Lower lobe of right lung (tissue), 2 donors: Measurements from ENCODE around the gene ATP13A4. TPM values are rescaled to one million over a fixed set of nuclear protein-coding genes. Genes with fewer than 3 reads are reported as not detected.

ENCODE experiments used
- ATAC-seq, 2 donors: fragments of 200-7000 bp; cut with Tn5 transposase; one replicate each; pipeline ENCODE4 v1.9.1; 2020 to 2022; ENCODE audit warnings: mild to moderate bottlenecking in 2 of 2, moderate library complexity in 2 of 2
- DNase-seq: peaks from one replicate; pipeline ENCODE4 v3.0.0-alpha.2; 2020
- H3K27ac ChIP-seq: fragments of 200-600 bp; one replicate; pipeline ENCODE4 v1.8.0; 2022
- H3K27me3 ChIP-seq: fragments of 200-600 bp; one replicate; pipeline ENCODE4 v1.8.0; 2022; ENCODE audit warnings: low read depth
- H3K36me3 ChIP-seq: fragments of 200-600 bp; one replicate; pipeline ENCODE4 v1.8.0; 2022; ENCODE audit warnings: mild to moderate bottlenecking
- H3K4me1 ChIP-seq: fragments of 200-600 bp; one replicate; pipeline ENCODE4 v1.8.0; 2022
- H3K4me3 ChIP-seq: fragments of 200-600 bp; one replicate; pipeline ENCODE4 v1.8.0; 2022; ENCODE audit warnings: mild to moderate bottlenecking
- H3K9me3 ChIP-seq: fragments of 200-600 bp; one replicate; pipeline ENCODE4 v1.8.0; 2022
- intact Hi-C: fragments of 100-400 bp; cut with DNase I; formaldehyde crosslinking; loops from one replicate; pipeline ENCODE4 v1.11.0; 2022
- total RNA-seq: library from RNA; stranded (reverse); fragmentation: NEBNext Ultra II Directional; extraction: Animal tissue kit (Norgen Biotek cat#: 25700); gene quantifications from one replicate; pipeline ENCODE4 v1.2.1, GENCODE V29; 2021
- TF ChIP-seq, protein P1 (sequence below): fragments of 200-600 bp; IDR thresholded peaks from one replicate; pipeline ENCODE4 v1.8.0; 2022; ENCODE audit warnings: antibody characterized with exemption, mild to moderate bottlenecking
- donor health status: DM: no; HTN: yes; CAD: no; lungs with severe emphysema.

ATP13A4 gene
- total RNA-seq, 1 donor from 2014 or later = 188 TPM

DNA sequence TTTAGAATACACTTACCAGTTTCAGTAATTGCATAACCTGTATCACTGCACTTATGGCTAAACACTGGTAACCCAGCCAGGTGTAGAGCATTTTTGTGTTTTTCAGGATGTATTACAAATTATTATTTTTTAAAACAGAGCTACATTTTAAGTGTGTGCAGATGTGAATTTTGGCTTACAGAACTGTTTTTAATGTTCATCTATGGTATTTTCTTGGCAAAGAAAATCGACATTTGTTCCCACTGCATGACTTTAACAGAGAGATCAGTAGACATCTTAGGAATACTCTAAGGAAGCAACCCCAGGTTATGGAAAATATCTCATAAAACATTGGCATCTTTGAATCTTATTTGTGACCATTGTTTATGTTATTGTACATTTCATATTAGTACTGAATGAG is 73.3 kb downstream of the ATP13A4 start:
- Histone ChIP-seq H3K27ac (no peak overlapping the region), H3K27me3 (no peaks in the 10 kb centered on the region), H3K9me3 (no peaks in the 10 kb centered on the region), H3K4me3 (no peak overlapping the region), H3K4me1 (no peaks in the 10 kb centered on the region), H3K36me3 (peaks cover 4% of the 10 kb centered on the region)
- ATAC-seq = no peak
- TF ChIP-seq, protein P1, sequence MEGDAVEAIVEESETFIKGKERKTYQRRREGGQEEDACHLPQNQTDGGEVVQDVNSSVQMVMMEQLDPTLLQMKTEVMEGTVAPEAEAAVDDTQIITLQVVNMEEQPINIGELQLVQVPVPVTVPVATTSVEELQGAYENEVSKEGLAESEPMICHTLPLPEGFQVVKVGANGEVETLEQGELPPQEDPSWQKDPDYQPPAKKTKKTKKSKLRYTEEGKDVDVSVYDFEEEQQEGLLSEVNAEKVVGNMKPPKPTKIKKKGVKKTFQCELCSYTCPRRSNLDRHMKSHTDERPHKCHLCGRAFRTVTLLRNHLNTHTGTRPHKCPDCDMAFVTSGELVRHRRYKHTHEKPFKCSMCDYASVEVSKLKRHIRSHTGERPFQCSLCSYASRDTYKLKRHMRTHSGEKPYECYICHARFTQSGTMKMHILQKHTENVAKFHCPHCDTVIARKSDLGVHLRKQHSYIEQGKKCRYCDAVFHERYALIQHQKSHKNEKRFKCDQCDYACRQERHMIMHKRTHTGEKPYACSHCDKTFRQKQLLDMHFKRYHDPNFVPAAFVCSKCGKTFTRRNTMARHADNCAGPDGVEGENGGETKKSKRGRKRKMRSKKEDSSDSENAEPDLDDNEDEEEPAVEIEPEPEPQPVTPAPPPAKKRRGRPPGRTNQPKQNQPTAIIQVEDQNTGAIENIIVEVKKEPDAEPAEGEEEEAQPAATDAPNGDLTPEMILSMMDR = no peak
- intact Hi-C loops = no loop called here
- no peak for DNase-seq

DNA sequence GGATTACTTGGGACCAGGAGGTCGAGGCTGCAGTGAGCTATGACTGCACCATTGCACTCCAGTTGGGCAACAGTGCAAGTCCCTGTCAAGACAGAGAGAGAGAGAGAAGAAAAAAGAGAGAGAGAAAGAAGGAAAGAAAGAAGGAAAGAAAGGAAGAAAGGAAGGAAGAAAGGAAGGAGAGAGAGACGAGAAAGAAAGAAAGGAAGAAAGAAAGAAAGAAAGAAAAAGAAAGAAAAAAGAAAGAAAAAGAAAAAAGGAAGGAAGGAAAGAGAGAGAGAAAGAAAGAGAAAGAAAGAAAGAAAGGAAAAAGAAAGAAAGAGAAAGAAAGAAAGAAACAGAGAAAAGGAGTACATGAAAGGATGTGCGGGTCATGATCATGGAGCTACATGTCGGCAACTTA is 80.2 kb downstream of the ATP13A4 start:
- Histone ChIP-seq H3K36me3 (peaks cover 5% of the 10 kb centered on the region), H3K4me3 (no peak overlapping the region), H3K9me3 (no peaks in the 10 kb centered on the region), H3K27me3 (no peaks in the 10 kb centered on the region), H3K4me1 (no peaks in the 10 kb centered on the region), H3K27ac (no peak overlapping the region)
- intact Hi-C loops = no loop called here
- TF ChIP-seq, protein P1 = no peak
- DNase-seq = no peak
- ATAC-seq = no peak

DNA sequence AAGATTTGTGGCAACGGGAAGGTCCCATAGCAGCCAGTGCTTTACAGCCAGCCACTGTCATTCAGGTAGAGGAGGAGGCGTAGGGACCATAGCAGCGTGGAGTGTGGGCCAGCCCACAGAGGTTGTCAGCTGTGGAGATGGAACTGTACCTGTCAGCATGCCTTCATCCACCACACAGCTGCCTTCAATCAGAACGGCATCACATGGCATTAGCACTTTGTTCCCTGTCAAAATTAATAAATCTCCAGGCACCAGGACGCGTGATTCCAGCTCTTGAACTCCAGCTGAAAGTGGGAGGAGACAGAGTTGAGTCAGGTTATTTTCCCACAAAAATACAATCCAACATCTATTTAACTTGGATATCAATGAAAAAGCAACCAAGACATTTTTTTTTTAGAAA is 84.0 kb downstream of the ATP13A4 start:
- Histone ChIP-seq H3K4me3 (no peak overlapping the region), H3K36me3 (peaks cover 12% of the 10 kb centered on the region), H3K27ac (no peak overlapping the region), H3K27me3 (no peaks in the 10 kb centered on the region), H3K9me3 (no peaks in the 10 kb centered on the region), H3K4me1 (no peaks in the 10 kb centered on the region)
- TF ChIP-seq, protein P1 = no peak
- no peak for DNase-seq
- intact Hi-C loops = no loop called here
- ATAC-seq = no peak

DNA sequence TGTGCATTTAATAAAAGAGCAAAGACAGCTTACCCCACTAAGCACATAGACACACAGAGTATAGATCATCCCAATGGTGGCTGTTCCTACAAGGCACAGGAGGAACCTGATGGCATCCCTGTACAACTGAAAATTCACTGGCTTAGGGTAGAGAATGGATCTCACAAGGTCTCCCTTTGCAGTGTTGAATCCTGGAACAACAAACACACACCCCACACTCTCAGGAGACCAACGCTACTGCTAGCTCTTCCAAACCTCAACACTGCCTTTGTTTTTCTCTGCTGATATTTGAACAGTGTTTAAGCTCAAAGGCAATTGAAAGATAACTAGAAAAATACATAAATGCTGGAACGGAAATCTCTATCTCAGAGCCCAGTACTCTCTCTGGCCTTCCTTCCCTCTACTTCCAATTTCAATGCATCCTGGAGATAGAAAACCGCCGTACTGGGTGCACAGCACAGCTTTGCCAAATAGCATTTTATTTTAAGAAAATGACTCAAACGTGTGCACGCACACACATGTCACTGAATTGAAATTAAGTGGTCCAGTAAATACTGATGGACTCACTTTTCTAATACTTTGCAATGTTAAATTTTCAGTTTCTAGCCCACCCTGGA is 88.6 kb downstream of the ATP13A4 start:
- Histone ChIP-seq H3K4me3 (no peak overlapping the region), H3K36me3 (peaks cover 20% of the 10 kb centered on the region), H3K9me3 (no peaks in the 10 kb centered on the region), H3K27me3 (no peaks in the 10 kb centered on the region), H3K4me1 (peaks cover 12% of the 10 kb centered on the region), H3K27ac (no peak overlapping the region)
- ATAC-seq = no peak
- intact Hi-C loops = no loop called here
- no peak for DNase-seq
- TF ChIP-seq, protein P1 = no peak

DNA sequence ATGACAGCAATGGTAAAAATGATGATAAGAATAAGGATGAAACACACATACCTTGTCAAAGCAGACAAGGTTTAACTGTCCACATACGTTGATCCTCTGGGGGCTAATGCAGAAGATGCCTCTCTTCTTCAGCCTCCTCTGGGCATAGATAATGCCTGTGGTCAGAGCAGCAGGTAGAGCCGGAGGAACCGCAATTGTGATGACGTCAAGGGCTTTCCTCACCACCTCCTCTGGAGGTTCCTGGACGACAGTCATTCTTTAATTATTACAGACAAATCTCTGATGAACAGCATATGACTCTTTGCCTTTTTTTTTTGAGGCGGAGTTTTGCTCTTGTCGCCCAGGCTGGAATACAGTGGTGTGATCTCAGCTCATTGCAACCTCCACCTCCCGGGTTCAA is 89.8 kb downstream of the ATP13A4 start:
- peaks cover 13% of the 10 kb centered on the region for H3K4me1 ChIP-seq
- no peaks in the 10 kb centered on the region for H3K27me3 ChIP-seq
- DNase-seq = no peak
- TF ChIP-seq, protein P1 = no peak
- H3K27ac ChIP-seq = no peak overlapping the region
- H3K9me3 ChIP-seq = no peaks in the 10 kb centered on the region
- no peak for ATAC-seq
- H3K4me3 ChIP-seq = no peak overlapping the region
- intact Hi-C loops = no loop called here
- H3K36me3 ChIP-seq = peaks cover 20% of the 10 kb centered on the region

DNA sequence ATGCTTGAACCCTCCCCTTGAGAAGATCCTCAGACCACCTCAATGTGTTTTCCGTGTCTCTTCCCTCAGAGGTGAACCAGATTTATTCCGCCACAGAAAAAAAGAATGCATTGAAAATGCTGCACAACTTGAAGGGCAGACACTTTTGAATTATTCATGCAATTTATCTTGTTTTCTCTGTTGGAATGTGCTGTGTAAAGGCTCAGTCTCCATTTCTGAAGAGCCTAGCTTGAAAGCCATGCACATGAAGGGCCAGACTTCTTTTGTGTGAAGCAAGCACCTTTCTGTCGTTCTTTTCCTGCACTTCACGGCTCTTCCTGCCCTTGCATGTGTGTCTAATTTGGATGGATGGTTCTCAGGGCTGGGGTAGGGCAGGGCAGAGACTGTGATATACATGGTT is 97.2 kb downstream of the ATP13A4 start:
- ATAC-seq (no peak), DNase-seq (no peak)
- peaks cover 13% of the 10 kb centered on the region for H3K4me1 ChIP-seq
- H3K9me3 ChIP-seq = no peaks in the 10 kb centered on the region
- intact Hi-C loops = no loop called here
- H3K27ac ChIP-seq = no peak overlapping the region
- peaks cover 22% of the 10 kb centered on the region for H3K36me3 ChIP-seq
- no peak overlapping the region for H3K4me3 ChIP-seq
- TF ChIP-seq, protein P1 = no peak
- H3K27me3 ChIP-seq = no peaks in the 10 kb centered on the region
